A673 (cell line): ENCODE results near the gene SPSB3.

ENCODE experiments used
- CTCF ChIP-seq: fragments of 300-800, 200-600 bp; sonication (generic); conservative IDR thresholded peaks from 2 replicates; pipeline ENCODE4 v1.5.1; 2017; ENCODE audit warnings: low read depth, mild to moderate bottlenecking, antibody characterized with exemption, low read length, moderate library complexity, mixed read lengths
- EZH2 ChIP-seq: fragments of 200-600 bp; sonication (generic); IDR thresholded peaks from 2 replicates; pipeline ENCODE4 v1.6.1; 2017; ENCODE audit warnings: borderline replicate concordance, low read depth, mild to moderate bottlenecking, mixed read lengths, antibody characterized with exemption, low read length; ENCODE audit not compliant: poor library complexity, severe bottlenecking

DNA sequence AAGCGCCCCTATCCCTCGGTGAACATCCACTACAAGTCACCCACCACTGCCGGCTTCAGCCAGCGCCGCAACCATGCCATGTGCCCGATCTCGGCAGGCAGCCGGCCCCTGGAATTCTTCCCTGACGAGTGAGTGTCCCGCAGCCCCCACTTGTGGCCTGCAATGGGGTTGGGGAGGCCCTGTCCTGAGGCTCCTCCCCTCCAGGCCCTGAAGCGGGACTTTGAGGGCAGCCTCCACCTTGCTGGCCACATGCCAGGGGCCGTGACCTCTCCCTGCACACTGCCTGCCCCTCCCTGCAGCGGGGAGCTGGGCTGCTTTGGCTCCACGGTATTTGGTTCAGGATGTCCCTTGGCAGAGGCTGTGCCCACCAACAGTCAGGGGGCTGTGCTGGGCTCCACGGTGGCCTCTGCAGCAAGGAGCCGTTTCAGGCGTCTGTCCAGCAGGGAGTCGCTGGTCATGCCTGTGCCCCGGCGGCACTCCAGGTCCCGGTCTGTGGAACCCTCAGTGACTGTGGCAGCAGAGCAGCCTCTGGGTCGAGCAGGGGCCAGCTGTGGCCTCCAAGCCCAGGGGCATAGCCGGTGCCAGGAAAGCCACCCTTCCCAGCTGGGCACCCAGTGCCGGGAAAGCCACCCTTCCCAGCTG lies 19.4 kb downstream of the SPSB3 start:
- TF ChIP-seq EZH2 (no peak), CTCF (no peak)
